ENCODE results near the gene KDM1A. TPM values are rescaled to one million over a fixed set of nuclear protein-coding genes. Genes with fewer than 3 reads are reported as not detected.

Gene KDM1A
- total RNA-seq, 2 experiments from 2014 or later: 66.5 to 73.2 TPM

DNA sequence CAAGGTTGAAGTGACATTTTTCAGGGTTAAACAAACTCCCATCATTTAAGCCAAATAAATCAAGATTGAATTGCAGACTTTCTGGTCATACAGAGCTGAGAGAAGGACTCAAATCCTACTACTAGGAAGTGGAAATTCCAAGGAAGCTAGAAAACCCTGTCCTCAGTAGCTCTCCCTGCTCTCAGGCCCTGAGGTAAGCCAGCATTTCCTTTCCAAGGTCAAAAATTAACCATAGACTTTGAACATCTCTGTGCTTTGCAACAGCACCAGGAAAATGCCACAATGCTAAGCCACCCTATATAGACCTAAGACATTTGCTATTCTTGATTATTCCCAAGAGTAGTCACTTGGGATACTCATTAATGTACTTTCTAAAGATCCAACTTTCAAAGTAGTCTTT is 104.3 kb downstream of the KDM1A start:
- CTCF ChIA-PET: interaction anchor here (1.5 kb wide), 1 partner anchor 24 kb away, joined by 7 read pairs; no protein-coding TSS in a partner anchor
- no peaks in the 10 kb centered on the region for H3K27me3 Mint-ChIP-seq
- no peak for ATAC-seq
- peaks cover 5% of the 10 kb centered on the region for H3K36me3 Mint-ChIP-seq (ENCODE audit: low read depth)
- no peak for DNase-seq
- H3K4me1 Mint-ChIP-seq: peaks cover 45% of the 10 kb centered on the region
- POLR2A ChIA-PET: interaction anchor here (0.6 kb wide), 1 partner anchor 177 kb away, joined by 4 read pairs; no protein-coding TSS in a partner anchor
- no peaks in the 10 kb centered on the region for H3K9me3 Mint-ChIP-seq (ENCODE audit: low read depth)
- no peak overlapping the region for H3K4me3 Mint-ChIP-seq
- no peak overlapping the region for H3K27ac Mint-ChIP-seq
- intact Hi-C loops (cut with DNase I, micrococcal nuclease): no loop called here

DNA sequence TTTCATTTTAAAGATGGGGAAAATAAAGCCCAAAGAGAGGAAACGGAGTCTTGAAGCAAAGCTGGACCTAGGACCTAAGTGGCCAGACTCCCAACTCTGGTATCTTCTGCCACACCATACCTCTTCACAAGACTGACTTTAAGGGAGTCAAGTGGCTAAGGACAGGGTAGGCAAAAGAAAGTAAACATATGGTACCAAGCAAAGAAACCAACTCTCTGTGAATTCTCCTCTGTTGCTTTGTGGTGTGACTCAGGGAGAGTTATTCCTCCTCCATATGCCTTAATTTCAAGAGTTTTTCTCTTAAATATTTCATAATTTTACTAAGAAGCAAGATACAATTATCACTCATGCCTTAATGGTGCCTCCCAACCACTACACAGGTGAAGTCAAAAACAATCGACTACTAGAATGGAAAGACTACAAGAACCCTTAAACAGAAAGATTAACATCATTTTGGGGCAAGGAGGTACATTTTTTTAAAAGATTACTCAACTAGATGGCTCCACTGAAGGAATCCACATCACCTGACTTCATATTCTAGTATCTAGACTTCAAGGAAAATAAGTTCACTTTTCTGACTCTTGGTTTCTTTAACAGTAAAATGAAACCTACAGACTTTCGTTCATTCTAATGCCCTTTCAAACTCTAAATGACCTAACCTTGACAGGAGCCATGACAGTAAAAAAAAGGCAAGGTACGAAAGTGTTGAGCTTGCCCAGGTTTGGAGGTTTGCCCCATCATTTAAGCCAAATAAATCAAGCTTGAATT is 105.2 kb downstream of the KDM1A start:
- Mint-ChIP-seq H3K36me3 (ENCODE audit: low read depth) (no peaks in the 10 kb centered on the region), H3K27ac (no peak overlapping the region), H3K4me3 (no peak overlapping the region), H3K9me3 (ENCODE audit: low read depth) (no peaks in the 10 kb centered on the region), H3K27me3 (no peaks in the 10 kb centered on the region), H3K4me1 (peaks cover 35% of the 10 kb centered on the region)
- intact Hi-C loops (cut with DNase I, micrococcal nuclease): no loop called here
- ChIA-PET CTCF (interaction anchor here (0.5 to 1.5 kb wide), 3 partner anchors 25 to 510 kb away, joined by 3 to 9 read pairs (median 7); no protein-coding TSS in a partner anchor), POLR2A (no interaction called here)
- DNase-seq (no peak), ATAC-seq (peak; percentile 33)

DNA sequence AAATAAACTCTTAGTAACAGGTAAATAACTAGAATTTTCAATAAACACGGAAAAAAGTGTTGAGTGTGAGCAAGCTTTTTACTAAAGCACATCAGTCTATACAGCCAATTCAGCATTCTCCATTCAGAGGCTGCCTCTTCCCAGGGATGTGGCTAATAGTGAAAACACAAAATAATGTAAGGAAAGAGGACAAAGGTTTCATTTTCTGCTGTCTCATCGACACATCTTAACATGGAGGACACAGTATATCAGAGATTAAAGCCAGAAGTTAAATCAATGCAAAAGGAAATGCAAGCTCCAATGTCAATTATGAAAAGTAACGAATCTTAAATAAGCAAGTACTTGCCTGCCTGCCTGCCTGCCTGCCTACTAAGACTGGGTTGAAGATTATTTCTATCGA is 106.2 kb downstream of the KDM1A start:
- Mint-ChIP-seq H3K27ac (no peak overlapping the region), H3K4me3 (no peak overlapping the region)

DNA sequence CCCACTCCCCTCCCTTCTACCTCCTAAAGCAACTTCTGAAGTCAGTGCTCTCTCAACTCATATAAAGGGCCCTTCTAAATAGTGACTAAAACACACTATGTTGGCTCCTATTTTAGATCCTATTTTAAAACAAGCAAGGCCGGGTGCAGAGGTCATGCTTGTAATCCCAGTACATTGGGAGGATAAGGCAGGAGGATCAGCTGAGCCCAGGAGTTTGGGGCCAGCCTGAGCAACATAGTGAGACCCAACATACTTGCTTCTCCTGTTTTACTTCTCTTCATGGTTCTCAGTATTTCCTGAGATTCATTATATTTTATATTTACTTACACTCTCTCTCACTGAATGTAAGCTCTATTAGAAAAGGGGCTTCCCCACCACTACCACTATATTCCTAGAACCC is 106.9 kb downstream of the KDM1A start:
- no peaks in the 10 kb centered on the region for H3K27me3 Mint-ChIP-seq
- ChIA-PET POLR2A (no interaction called here), CTCF (interaction anchor here (1.3 kb wide), 1 partner anchor 59 kb away, joined by 6 read pairs; no protein-coding TSS in a partner anchor)
- peaks cover 25% of the 10 kb centered on the region for H3K4me1 Mint-ChIP-seq
- no peak overlapping the region for H3K27ac Mint-ChIP-seq
- no peak overlapping the region for H3K4me3 Mint-ChIP-seq
- intact Hi-C loops (cut with DNase I, micrococcal nuclease): no loop called here
- ATAC-seq (no peak), DNase-seq (no peak)
- no peaks in the 10 kb centered on the region for H3K9me3 Mint-ChIP-seq (ENCODE audit: low read depth)
- H3K36me3 Mint-ChIP-seq (ENCODE audit: low read depth): no peaks in the 10 kb centered on the region

More for the DNA sequence above, 106.2 kb downstream of the KDM1A start:
- Mint-ChIP-seq H3K9me3 (ENCODE audit: low read depth) (no peaks in the 10 kb centered on the region), H3K27me3 (no peaks in the 10 kb centered on the region), H3K36me3 (ENCODE audit: low read depth) (no peaks in the 10 kb centered on the region), H3K4me1 (peaks cover 29% of the 10 kb centered on the region)
- ChIA-PET CTCF (interaction anchor here (1.4 kb wide), 1 partner anchor 59 kb away, joined by 9 read pairs; no protein-coding TSS in a partner anchor), POLR2A (no interaction called here)
- DNase-seq (no peak), ATAC-seq (no peak)
- intact Hi-C loops (cut with DNase I, micrococcal nuclease): no loop called here

DNA sequence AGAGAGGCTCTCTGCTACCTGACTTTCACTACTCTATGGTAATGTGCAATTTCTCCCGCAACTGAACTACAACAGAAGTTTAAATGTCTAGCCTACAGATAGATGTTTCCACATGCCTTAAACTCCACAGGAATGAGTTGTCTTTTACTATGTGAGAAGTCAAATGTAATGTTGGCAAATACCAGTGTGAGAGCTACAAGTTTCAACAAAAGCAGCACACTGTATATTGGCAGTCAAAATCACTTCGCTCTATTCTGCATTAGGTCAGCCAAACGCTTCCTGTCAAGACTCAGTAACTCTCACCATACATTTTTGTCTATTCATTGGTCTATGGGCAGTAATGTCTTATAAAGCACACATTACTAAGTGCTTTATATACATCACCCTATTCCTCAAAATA is 107.5 kb downstream of the KDM1A start:
- no peak overlapping the region for H3K27ac Mint-ChIP-seq
- POLR2A ChIA-PET: no interaction called here

DNA sequence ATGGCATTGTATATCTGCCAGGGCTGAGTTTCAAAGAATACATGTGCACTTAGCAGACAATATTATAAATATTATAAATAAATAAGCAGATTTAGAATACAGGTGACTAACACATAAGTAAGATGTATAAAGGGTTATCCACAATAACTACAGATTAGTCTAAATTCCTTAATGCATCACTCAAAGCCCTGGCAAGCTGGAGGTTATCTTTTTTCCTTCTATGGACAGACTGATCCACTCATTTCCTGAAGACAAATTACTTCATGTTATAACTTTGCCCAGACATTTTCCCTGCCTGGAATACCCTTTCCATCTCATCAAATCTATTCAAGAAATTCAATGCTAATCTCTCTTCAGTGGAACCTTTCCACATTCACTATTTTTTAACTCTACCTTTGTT is 110.6 kb downstream of the KDM1A start:
- H3K9me3 Mint-ChIP-seq (ENCODE audit: low read depth): no peaks in the 10 kb centered on the region
- no peaks in the 10 kb centered on the region for H3K27me3 Mint-ChIP-seq
- H3K4me1 Mint-ChIP-seq: peaks cover 20% of the 10 kb centered on the region
- no peak for DNase-seq
- ATAC-seq: no peak
- no peak overlapping the region for H3K27ac Mint-ChIP-seq
- ChIA-PET CTCF (no interaction called here), POLR2A (no interaction called here)
- intact Hi-C loops (cut with DNase I, micrococcal nuclease): no loop called here
- H3K36me3 Mint-ChIP-seq (ENCODE audit: low read depth): no peaks in the 10 kb centered on the region
- no peak overlapping the region for H3K4me3 Mint-ChIP-seq

More for the DNA sequence above, 107.5 kb downstream of the KDM1A start:
- CTCF ChIA-PET: interaction anchor here (1.3 kb wide), 1 partner anchor 58 kb away, joined by 6 read pairs; no protein-coding TSS in a partner anchor
- no peaks in the 10 kb centered on the region for H3K36me3 Mint-ChIP-seq (ENCODE audit: low read depth)
- ATAC-seq (no peak), DNase-seq (no peak)
- intact Hi-C loops (cut with DNase I, micrococcal nuclease): no loop called here
- no peak overlapping the region for H3K4me3 Mint-ChIP-seq
- H3K27me3 Mint-ChIP-seq: no peaks in the 10 kb centered on the region
- H3K4me1 Mint-ChIP-seq: peaks cover 26% of the 10 kb centered on the region
- H3K9me3 Mint-ChIP-seq (ENCODE audit: low read depth): no peaks in the 10 kb centered on the region

DNA sequence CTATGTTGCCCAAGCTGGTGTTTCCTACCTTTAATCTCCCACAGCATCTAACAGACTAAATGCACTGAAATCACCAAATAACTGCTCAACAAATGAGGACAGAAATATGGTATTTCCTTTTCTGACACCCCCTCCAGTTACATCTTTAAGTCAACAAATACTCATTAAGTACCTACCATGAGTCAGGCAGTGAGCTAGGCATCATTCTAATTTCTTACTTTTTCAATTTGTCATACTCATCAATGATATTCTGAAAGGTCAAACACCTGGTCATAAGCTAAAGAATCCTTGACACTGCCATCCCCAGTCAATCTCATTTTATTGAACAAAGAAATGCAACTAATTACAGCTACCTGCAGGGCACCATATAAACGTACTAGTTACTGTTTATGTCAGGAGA is 112.8 kb downstream of the KDM1A start:
- no peaks in the 10 kb centered on the region for H3K36me3 Mint-ChIP-seq (ENCODE audit: low read depth)
- ChIA-PET CTCF (interaction anchor here (0.6 to 1.6 kb wide), 9 partner anchors 8 to 854 kb away, joined by 3 to 5 read pairs (median 4); no protein-coding TSS in a partner anchor), POLR2A (interaction anchor here (0.7 to 1.3 kb wide), 2 partner anchors 11 to 47 kb away, joined by 4 to 5 read pairs; no protein-coding TSS in a partner anchor)
- H3K4me3 Mint-ChIP-seq: no peak overlapping the region
- no peaks in the 10 kb centered on the region for H3K9me3 Mint-ChIP-seq (ENCODE audit: low read depth)
- intact Hi-C loops (cut with DNase I, micrococcal nuclease): no loop called here
- no peak overlapping the region for H3K27ac Mint-ChIP-seq
- no peak for DNase-seq
- no peaks in the 10 kb centered on the region for H3K27me3 Mint-ChIP-seq
- peak; percentile 71 for ATAC-seq
- peaks cover 6% of the 10 kb centered on the region for H3K4me1 Mint-ChIP-seq

Small RNAs within 50 kb of the gene (microRNA-seq; reads per million reads assigned to microRNA genes)
- gene MIR3115 (ENCODE audit: borderline replicate concordance) (not detected), gene MIR4419A (ENCODE audit: borderline replicate concordance) (not detected)

Other genes starting within 250 kb of the KDM1A start
- gene LACTBL1, start 46.6 kb upstream of the KDM1A start, total RNA-seq: not detected
- under 1 TPM in 1 of 2 experiments, not detected in 1; 0.81 TPM for gene TEX46, start 3.6 kb upstream of the KDM1A start, total RNA-seq
- 10 to 100 TPM; 13.2 to 13.6 TPM for gene LUZP1, start 149.4 kb downstream of the KDM1A start, total RNA-seq
- not detected for gene HTR1D, start 198.0 kb downstream of the KDM1A start, total RNA-seq